Ascending aorta (tissue), 2 donors: Measurements from ENCODE around the gene MTA3. TPM values are rescaled to one million over a fixed set of nuclear protein-coding genes. Genes with fewer than 3 reads are reported as not detected.

Source experiments
- DNase-seq, 2 donors: peaks; one replicate each; pipeline ENCODE4 v3.0.0-alpha.2; 2019; ENCODE audit warnings: low spot score in 2 of 2
- H3K27ac ChIP-seq, 2 donors: fragments of 200-600 bp; sonication (generic); one replicate each; pipeline ENCODE4 v1.5.1; 2016 to 2017; ENCODE audit warnings: mild to moderate bottlenecking in 1 of 2
- H3K27me3 ChIP-seq: fragments of 200-600 bp; sonication (generic); one replicate; pipeline ENCODE4 v1.5.1; 2017
- H3K36me3 ChIP-seq, 2 donors: fragments of 200-600 bp; sonication (generic); one replicate each; pipeline ENCODE4 v1.5.1; 2016
- H3K4me1 ChIP-seq, 2 donors: fragments of 200-600 bp; sonication (generic); one replicate each; pipeline ENCODE4 v1.5.1; 2016 to 2017; ENCODE audit warnings: mild to moderate bottlenecking in 1 of 2
- H3K4me3 ChIP-seq, 2 donors: fragments of 200-600 bp; sonication (generic); one replicate each; pipeline ENCODE4 v1.5.1; 2016 to 2017; ENCODE audit warnings: mild to moderate bottlenecking in 1 of 2
- H3K9me3 ChIP-seq, 2 donors: fragments of 200-600 bp; sonication (generic); one replicate each; pipeline ENCODE4 v1.5.1; 2016
- intact Hi-C: fragments of 100-400 bp; cut with DNase I; formaldehyde crosslinking; loops from one replicate; pipeline ENCODE4 v1.15.1; 2023
- total RNA-seq: library from RNA; depleted of rRNA; stranded (reverse); fragments of >200 nt; gene quantifications from one replicate; pipeline ENCODE4 v1.1.0, GENCODE V29; 2016
- TF ChIP-seq, protein P1 (sequence below), 3 experiments: fragments of 200-600 bp in 2 of 3; fragments of 450-650 bp in 1 of 3; sonication (generic) in 2 of 3; IDR thresholded peaks; one replicate each; pipeline ENCODE4 v1.5.1; 2016 to 2019; ENCODE audit warnings: antibody characterized with exemption in 3 of 3, mild to moderate bottlenecking in 1 of 3, moderate library complexity in 1 of 3

Gene MTA3
- total RNA-seq, 1 donor from 2014 or later: 59.2 TPM

- DNase-seq: no peak
- intact Hi-C loops: no loop called here
- H3K27ac ChIP-seq: no peak overlapping the region
- no peaks in the 10 kb centered on the region for H3K4me1 ChIP-seq
- no peaks in the 10 kb centered on the region for H3K9me3 ChIP-seq
- TF ChIP-seq, protein P1, sequence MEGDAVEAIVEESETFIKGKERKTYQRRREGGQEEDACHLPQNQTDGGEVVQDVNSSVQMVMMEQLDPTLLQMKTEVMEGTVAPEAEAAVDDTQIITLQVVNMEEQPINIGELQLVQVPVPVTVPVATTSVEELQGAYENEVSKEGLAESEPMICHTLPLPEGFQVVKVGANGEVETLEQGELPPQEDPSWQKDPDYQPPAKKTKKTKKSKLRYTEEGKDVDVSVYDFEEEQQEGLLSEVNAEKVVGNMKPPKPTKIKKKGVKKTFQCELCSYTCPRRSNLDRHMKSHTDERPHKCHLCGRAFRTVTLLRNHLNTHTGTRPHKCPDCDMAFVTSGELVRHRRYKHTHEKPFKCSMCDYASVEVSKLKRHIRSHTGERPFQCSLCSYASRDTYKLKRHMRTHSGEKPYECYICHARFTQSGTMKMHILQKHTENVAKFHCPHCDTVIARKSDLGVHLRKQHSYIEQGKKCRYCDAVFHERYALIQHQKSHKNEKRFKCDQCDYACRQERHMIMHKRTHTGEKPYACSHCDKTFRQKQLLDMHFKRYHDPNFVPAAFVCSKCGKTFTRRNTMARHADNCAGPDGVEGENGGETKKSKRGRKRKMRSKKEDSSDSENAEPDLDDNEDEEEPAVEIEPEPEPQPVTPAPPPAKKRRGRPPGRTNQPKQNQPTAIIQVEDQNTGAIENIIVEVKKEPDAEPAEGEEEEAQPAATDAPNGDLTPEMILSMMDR (IDR thresholded peaks at IDR 0.05): no peak
- H3K4me3 ChIP-seq: no peak overlapping the region
- H3K27me3 ChIP-seq: no peaks in the 10 kb centered on the region
- peaks cover 10 to 27% of the 10 kb centered on the region in 2 donors for H3K36me3 ChIP-seq
Measured at GRCh38 chr2:42648796-42649195, 80.4 kb downstream of the MTA3 start.

- Histone ChIP-seq H3K27ac (no peak overlapping the region), H3K27me3 (no peaks in the 10 kb centered on the region), H3K4me1 (no peaks in the 10 kb centered on the region), H3K36me3 (peaks cover 0 to 13% of the 10 kb centered on the region in 2 donors), H3K4me3 (no peak overlapping the region), H3K9me3 (no peaks in the 10 kb centered on the region)
- DNase-seq: no peak
- intact Hi-C loops: no loop called here
- TF ChIP-seq, protein P1 (IDR thresholded peaks at IDR 0.05): no peak
Measured at GRCh38 chr2:42651057-42651456, 82.6 kb downstream of the MTA3 start.

DNA sequence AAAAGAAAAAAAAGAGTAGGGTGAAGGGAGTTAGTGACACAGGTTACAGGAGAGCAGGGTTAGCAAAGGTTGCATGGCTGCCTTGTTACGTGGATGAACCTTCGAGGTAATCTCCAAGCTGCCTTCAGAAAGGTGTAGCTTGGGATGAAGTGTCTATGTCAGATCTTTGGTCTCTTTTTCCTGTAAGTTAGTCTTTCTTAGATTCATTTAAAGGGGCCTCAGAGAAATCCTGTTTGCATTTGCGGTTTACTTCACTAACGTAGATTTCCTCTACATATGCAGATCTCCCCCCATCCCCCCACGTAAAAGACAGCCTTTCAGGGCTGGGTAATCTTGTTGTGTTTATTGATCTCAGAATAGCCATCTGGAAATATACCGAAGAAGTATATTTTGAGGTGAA lies 83.7 kb downstream of the MTA3 start:
- intact Hi-C loops: no loop called here
- DNase-seq: no peak
- Histone ChIP-seq H3K36me3 (peaks cover 0 to 9% of the 10 kb centered on the region in 2 donors), H3K9me3 (no peaks in the 10 kb centered on the region), H3K27me3 (no peaks in the 10 kb centered on the region), H3K4me3 (no peak overlapping the region), H3K27ac (no peak overlapping the region), H3K4me1 (no peaks in the 10 kb centered on the region)
- TF ChIP-seq, protein P1 (IDR thresholded peaks at IDR 0.05): no peak

GRCh38 chr2:42653039-42653438 lies 84.6 kb downstream of the MTA3 start:
- intact Hi-C loops: no loop called here
- Histone ChIP-seq H3K4me3 (no peak overlapping the region), H3K27ac (no peak overlapping the region), H3K27me3 (no peaks in the 10 kb centered on the region), H3K36me3 (peaks cover 0 to 7% of the 10 kb centered on the region in 2 donors), H3K4me1 (no peaks in the 10 kb centered on the region), H3K9me3 (no peaks in the 10 kb centered on the region)
- DNase-seq: no peak
- TF ChIP-seq, protein P1 (IDR thresholded peaks at IDR 0.05): no peak

DNA sequence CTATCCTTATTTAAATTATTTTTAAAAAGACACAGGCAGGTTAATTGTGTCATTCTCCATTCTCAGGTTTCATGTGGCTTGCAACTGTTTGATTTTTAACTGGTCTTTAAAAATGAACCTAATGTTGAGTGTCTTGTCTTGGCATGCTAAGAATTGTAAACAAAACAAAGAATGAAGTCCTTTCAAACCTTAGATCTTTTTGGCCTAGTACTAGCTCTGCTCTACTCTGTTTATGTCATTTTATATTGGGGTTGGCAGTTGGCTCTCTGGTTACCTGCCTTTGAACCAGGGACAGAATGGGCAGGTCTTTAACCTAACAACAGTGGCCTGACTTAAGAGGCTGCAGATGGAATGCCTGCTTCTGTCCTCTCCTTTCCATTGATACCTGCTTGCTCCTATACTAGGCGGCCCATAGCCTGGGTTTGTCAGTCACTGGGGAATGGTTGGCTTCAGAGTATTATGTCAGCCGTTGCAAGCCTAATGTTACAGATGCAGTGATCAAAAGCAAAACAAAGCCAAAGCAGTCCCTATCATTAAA lies 85.5 kb downstream of the MTA3 start:
- intact Hi-C loops: no loop called here
- no peak for DNase-seq

More for the DNA sequence above, 85.5 kb downstream of the MTA3 start:
- Histone ChIP-seq H3K4me3 (no peak overlapping the region), H3K27ac (no peak overlapping the region), H3K27me3 (no peaks in the 10 kb centered on the region), H3K9me3 (no peaks in the 10 kb centered on the region), H3K4me1 (no peaks in the 10 kb centered on the region), H3K36me3 (peaks cover 0 to 7% of the 10 kb centered on the region in 2 donors)
- TF ChIP-seq, protein P1 (IDR thresholded peaks at IDR 0.05): no peak
